ENCODE data around the gene TPO.

DNA sequence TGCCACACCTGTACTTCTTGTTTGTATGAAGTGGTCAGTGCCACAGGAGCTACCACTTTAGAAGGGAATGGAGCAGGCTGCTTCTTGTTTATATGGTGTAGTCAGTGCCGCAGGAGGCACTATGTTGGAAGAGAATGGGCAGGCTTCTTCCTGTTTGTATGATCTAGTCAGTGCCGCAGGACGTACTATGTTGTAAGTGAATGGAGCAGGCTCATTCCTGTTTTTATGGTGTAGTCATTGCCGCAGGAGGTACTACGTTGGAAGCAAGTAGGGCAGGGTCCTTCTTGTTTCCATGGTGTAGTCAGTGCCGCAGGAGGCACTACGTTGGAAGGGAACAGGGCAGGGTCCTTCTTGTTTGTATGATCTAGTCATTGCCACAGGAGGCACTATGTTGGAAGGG is 27.3 kb downstream of the TPO start:
- TF ChIP-seq, protein P1, sequence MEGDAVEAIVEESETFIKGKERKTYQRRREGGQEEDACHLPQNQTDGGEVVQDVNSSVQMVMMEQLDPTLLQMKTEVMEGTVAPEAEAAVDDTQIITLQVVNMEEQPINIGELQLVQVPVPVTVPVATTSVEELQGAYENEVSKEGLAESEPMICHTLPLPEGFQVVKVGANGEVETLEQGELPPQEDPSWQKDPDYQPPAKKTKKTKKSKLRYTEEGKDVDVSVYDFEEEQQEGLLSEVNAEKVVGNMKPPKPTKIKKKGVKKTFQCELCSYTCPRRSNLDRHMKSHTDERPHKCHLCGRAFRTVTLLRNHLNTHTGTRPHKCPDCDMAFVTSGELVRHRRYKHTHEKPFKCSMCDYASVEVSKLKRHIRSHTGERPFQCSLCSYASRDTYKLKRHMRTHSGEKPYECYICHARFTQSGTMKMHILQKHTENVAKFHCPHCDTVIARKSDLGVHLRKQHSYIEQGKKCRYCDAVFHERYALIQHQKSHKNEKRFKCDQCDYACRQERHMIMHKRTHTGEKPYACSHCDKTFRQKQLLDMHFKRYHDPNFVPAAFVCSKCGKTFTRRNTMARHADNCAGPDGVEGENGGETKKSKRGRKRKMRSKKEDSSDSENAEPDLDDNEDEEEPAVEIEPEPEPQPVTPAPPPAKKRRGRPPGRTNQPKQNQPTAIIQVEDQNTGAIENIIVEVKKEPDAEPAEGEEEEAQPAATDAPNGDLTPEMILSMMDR (IDR thresholded peaks at IDR 0.05) = no peak
- TF ChIP-seq REST (IDR thresholded peaks at IDR 0.05; ENCODE audit: insufficient read depth in 1 of 2, low read depth in 2 of 2, low read length in 1 of 2) = no peak
- no peak for TF ChIP-seq SIN3A (IDR thresholded peaks at IDR 0.05; ENCODE audit: borderline replicate concordance, insufficient read depth, low read depth, low read length)
- TF ChIP-seq POLR2AphosphoS5 (IDR thresholded peaks at IDR 0.05; ENCODE audit: low read depth, low read length) = no peak
- no peak for TF ChIP-seq TCF7L2 (IDR thresholded peaks at IDR 0.05; ENCODE audit: low read depth, low read length)

All from Panc1 (cell line).